ENCODE results near the gene THOP1.
"Not testable (repeated sequence)": the region's sequence is repeated elsewhere in the genome, so short reads cannot be mapped to it uniquely, and the experiment has no call there.

The THOP1 gene

GRCh38 chr19:2782936-2783780 is 2.1 kb upstream of the THOP1 start, which contains the start of gene SGTA:
TSS of gene SGTA (minus strand) at chr19:2783273. CDS start at chr19:2769068, 14,205 bp downstream.
- DNase-seq, result peak; percentile 98

GRCh38 chr19:2783781-2784145 is 1.5 kb upstream of the THOP1 start:
- DNase-seq, result no peak

GRCh38 chr19:2787115-2787514 is 1.8 kb downstream of the THOP1 start:
- DNase-seq, result no peak

- no peak for DNase-seq
Measured at GRCh38 chr19:2788237-2788636, 2.9 kb downstream of the THOP1 start.

- no peak for DNase-seq
Measured at GRCh38 chr19:2790194-2790556, 4.9 kb downstream of the THOP1 start.

- DNase-seq, result no peak
Measured at GRCh38 chr19:2790557-2791271, 5.4 kb downstream of the THOP1 start.

GRCh38 chr19:2791440-2791839 is 6.1 kb downstream of the THOP1 start:
- no peak for DNase-seq

- DNase-seq, result no peak
Measured at GRCh38 chr19:2791876-2792275, 6.6 kb downstream of the THOP1 start.

GRCh38 chr19:2792666-2793065 is 7.4 kb downstream of the THOP1 start:
- DNase-seq, result not testable (repeated sequence)

GRCh38 chr19:2793126-2793525 is 7.8 kb downstream of the THOP1 start:
- DNase-seq, result no peak

GRCh38 chr19:2793577-2793976 is 8.3 kb downstream of the THOP1 start:
- no peak for DNase-seq

- DNase-seq, result no peak
Measured at GRCh38 chr19:2795827-2796658, 10.7 kb downstream of the THOP1 start.

GRCh38 chr19:2796659-2797266 is 11.5 kb downstream of the THOP1 start:
- DNase-seq, result no peak

GRCh38 chr19:2797280-2797679 is 12.0 kb downstream of the THOP1 start:
- DNase-seq, result no peak

- no peak for DNase-seq
Measured at GRCh38 chr19:2798158-2798685, 12.9 kb downstream of the THOP1 start.

- peak; percentile 33 for DNase-seq
Measured at GRCh38 chr19:2798733-2799132, 13.4 kb downstream of the THOP1 start.

GRCh38 chr19:2799273-2800020 is 14.1 kb downstream of the THOP1 start:
- no peak for DNase-seq

- DNase-seq, result no peak
Measured at GRCh38 chr19:2800506-2800905, 15.2 kb downstream of the THOP1 start.

- no peak for DNase-seq
Measured at GRCh38 chr19:2802826-2803225, 17.5 kb downstream of the THOP1 start.

GRCh38 chr19:2803486-2804155 is 18.3 kb downstream of the THOP1 start:
- no peak for DNase-seq
